Measurements from ENCODE around the gene SORCS3.

SORCS3 gene

GRCh38 chr10:104925232-104925851 is 284.3 kb downstream of the SORCS3 start:
- DNase-seq: peak; percentile 9

- DNase-seq: no peak
Observed at GRCh38 chr10:104928734-104929133, 287.6 kb downstream of the SORCS3 start.

- DNase-seq: no peak
Observed at GRCh38 chr10:104931612-104932134, 290.6 kb downstream of the SORCS3 start.

GRCh38 chr10:104935656-104936055 is 294.6 kb downstream of the SORCS3 start:
- DNase-seq: no peak

GRCh38 chr10:104937567-104937966 is 296.5 kb downstream of the SORCS3 start:
- no peak for DNase-seq

GRCh38 chr10:104938031-104938430 is 296.9 kb downstream of the SORCS3 start:
- no peak for DNase-seq

GRCh38 chr10:104941662-104942061 is 300.6 kb downstream of the SORCS3 start:
- no peak for DNase-seq

- no peak for DNase-seq
Observed at GRCh38 chr10:104947314-104947713, 306.2 kb downstream of the SORCS3 start.

- DNase-seq: no peak
Observed at GRCh38 chr10:104957178-104957841, 316.2 kb downstream of the SORCS3 start.

GRCh38 chr10:104966563-104967297 is 325.6 kb downstream of the SORCS3 start:
- DNase-seq: no peak

- no peak for DNase-seq
Observed at GRCh38 chr10:104980368-104980767, 339.3 kb downstream of the SORCS3 start.

- no peak for DNase-seq
Observed at GRCh38 chr10:104981995-104982394, 340.9 kb downstream of the SORCS3 start.

- DNase-seq: no peak
Observed at GRCh38 chr10:104988686-104989085, 347.6 kb downstream of the SORCS3 start.

GRCh38 chr10:104989880-104990279 is 348.8 kb downstream of the SORCS3 start:
- no peak for DNase-seq

- no peak for DNase-seq
Observed at GRCh38 chr10:104993085-104993484, 352.0 kb downstream of the SORCS3 start.

GRCh38 chr10:105001269-105001668 is 360.2 kb downstream of the SORCS3 start:
- DNase-seq: no peak

GRCh38 chr10:105010411-105011121 is 369.5 kb downstream of the SORCS3 start:
- DNase-seq: no peak

GRCh38 chr10:105017116-105017515 is 376.0 kb downstream of the SORCS3 start:
- DNase-seq: peak; percentile 1

- DNase-seq: no peak
Observed at GRCh38 chr10:105017691-105018090, 376.6 kb downstream of the SORCS3 start.

GRCh38 chr10:105023211-105024111 is 382.4 kb downstream of the SORCS3 start:
- no peak for DNase-seq

GRCh38 chr10:105024184-105024583 is 383.1 kb downstream of the SORCS3 start:
- no peak for DNase-seq

GRCh38 chr10:105025092-105025491 is 384.0 kb downstream of the SORCS3 start:
- no peak for DNase-seq
